ENCODE measurements around the gene WFIKKN2.
"Not testable (repeated sequence)": the region's sequence is repeated elsewhere in the genome, so short reads cannot be mapped to it uniquely, and the experiment has no call there.

WFIKKN2 gene

GRCh38 chr17:50855708-50856330 is 20.4 kb downstream of the WFIKKN2 start:
- no peak for DNase-seq (ENCODE audit: low spot score)

- no peak for DNase-seq (ENCODE audit: low spot score)
These were observed 21.0 kb downstream of the WFIKKN2 start for GRCh38 chr17:50856431-50856830.

- no peak for DNase-seq (ENCODE audit: low spot score)
These were observed 23.3 kb downstream of the WFIKKN2 start for GRCh38 chr17:50858486-50859225.

- DNase-seq (ENCODE audit: low spot score), result not testable (repeated sequence)
These were observed 24.3 kb downstream of the WFIKKN2 start for GRCh38 chr17:50859727-50860126.

GRCh38 chr17:50861334-50861676 is 25.9 kb downstream of the WFIKKN2 start:
- no peak for DNase-seq (ENCODE audit: low spot score)

- DNase-seq (ENCODE audit: low spot score), result no peak
These were observed 26.6 kb downstream of the WFIKKN2 start for GRCh38 chr17:50861822-50862528.

GRCh38 chr17:50863221-50863843 is 27.9 kb downstream of the WFIKKN2 start:
- DNase-seq (ENCODE audit: low spot score), result no peak

- no peak for DNase-seq (ENCODE audit: low spot score)
These were observed 28.5 kb downstream of the WFIKKN2 start for GRCh38 chr17:50863931-50864330.

- no peak for DNase-seq (ENCODE audit: low spot score)
These were observed 29.3 kb downstream of the WFIKKN2 start for GRCh38 chr17:50864747-50865059.

- peak; percentile 23 for DNase-seq (ENCODE audit: low spot score)
These were observed 29.9 kb downstream of the WFIKKN2 start for GRCh38 chr17:50865060-50865867.

GRCh38 chr17:50865868-50866260 is 30.5 kb downstream of the WFIKKN2 start:
- no peak for DNase-seq (ENCODE audit: low spot score)

GRCh38 chr17:50866261-50866949 is 31.0 kb downstream of the WFIKKN2 start, which contains the start of gene TOB1:
Gene TOB1, minus strand, starts transcription at chr17:50866354. Its CDS starts 2,337 bp downstream, at chr17:50864017.
- DNase-seq (ENCODE audit: low spot score), result peak; percentile 82

- DNase-seq (ENCODE audit: low spot score), result no peak
These were observed 31.6 kb downstream of the WFIKKN2 start for GRCh38 chr17:50866950-50867362.

- DNase-seq (ENCODE audit: low spot score), result peak; percentile 77
These were observed 32.2 kb downstream of the WFIKKN2 start for GRCh38 chr17:50867363-50868139.

GRCh38 chr17:50868140-50868438 is 32.7 kb downstream of the WFIKKN2 start:
- DNase-seq (ENCODE audit: low spot score), result no peak

- DNase-seq (ENCODE audit: low spot score), result no peak
These were observed 33.2 kb downstream of the WFIKKN2 start for GRCh38 chr17:50868602-50869001.

- DNase-seq (ENCODE audit: low spot score), result no peak
These were observed 36.0 kb downstream of the WFIKKN2 start for GRCh38 chr17:50871364-50871763.

- no peak for DNase-seq (ENCODE audit: low spot score)
These were observed 36.5 kb downstream of the WFIKKN2 start for GRCh38 chr17:50871898-50872297.

- no peak for DNase-seq (ENCODE audit: low spot score)
These were observed 37.5 kb downstream of the WFIKKN2 start for GRCh38 chr17:50872710-50873424.

- DNase-seq (ENCODE audit: low spot score), result no peak
These were observed 39.7 kb downstream of the WFIKKN2 start for GRCh38 chr17:50875074-50875473.
